SJSA1 (cell line): ENCODE measurements around the gene INF2. TPM values are rescaled to one million over a fixed set of nuclear protein-coding genes. Genes with fewer than 3 reads are reported as not detected.

Experiments
- DNase-seq, 2 experiments: peaks; one replicate each; pipeline ENCODE4 v3.0.0-alpha.2; 2015 to 2020; ENCODE audit warnings: low spot score in 2 of 2, low read depth in 1 of 2
- H3K27ac ChIP-seq: fragments of 250-450 bp; sonication (Bioruptor Pico); 2 replicates; pipeline ENCODE4 v1.5.1; 2020; ENCODE audit warnings: mild to moderate bottlenecking, moderate library complexity
- H3K27me3 ChIP-seq: fragments of 250-450 bp; sonication (Bioruptor Pico); replicated peaks from 2 replicates; pipeline ENCODE4 v1.5.1; 2020; ENCODE audit warnings: mild to moderate bottlenecking, moderate library complexity
- H3K36me3 ChIP-seq: fragments of 250-450 bp; sonication (Bioruptor Pico); 2 replicates; pipeline ENCODE4 v1.5.1; 2020; ENCODE audit warnings: mild to moderate bottlenecking
- H3K4me1 ChIP-seq: fragments of 250-450 bp; sonication (Bioruptor Pico); replicated peaks from 2 replicates; pipeline ENCODE4 v1.6.1; 2021; ENCODE audit warnings: mild to moderate bottlenecking
- H3K4me3 ChIP-seq: fragments of 250-450 bp; sonication (Bioruptor Pico); 2 replicates; pipeline ENCODE4 v1.5.1; 2020; ENCODE audit warnings: mild to moderate bottlenecking
- H3K9me3 ChIP-seq: fragments of 250-450 bp; sonication (Bioruptor Pico); replicated peaks from 2 replicates; pipeline ENCODE4 v1.5.1; 2020; ENCODE audit warnings: mild to moderate bottlenecking
- total RNA-seq: library from RNA; depleted of rRNA; stranded (reverse); fragments of >200 nt; shearing (Covaris generic); gene quantifications from 2 replicates; pipeline ENCODE4 v1.2.3, GENCODE V29; 2014

The INF2 gene
- total RNA-seq, 1 experiment from 2014 or later: 37.3 TPM

- Histone ChIP-seq H3K4me1 (peaks cover 58% of the 10 kb centered on the region), H3K9me3 (no peaks in the 10 kb centered on the region), H3K4me3 (no peak overlapping the region), H3K27ac (no peak overlapping the region), H3K27me3 (no peaks in the 10 kb centered on the region), H3K36me3 (peaks cover 9% of the 10 kb centered on the region)
- DNase-seq: no peak
Observed at GRCh38 chr14:104685216-104685997, 4.0 kb upstream of the INF2 start.

- no peak for DNase-seq
- Histone ChIP-seq H3K4me3 (no peak overlapping the region), H3K36me3 (peaks cover 16% of the 10 kb centered on the region), H3K4me1 (peaks cover 58% of the 10 kb centered on the region), H3K27me3 (no peaks in the 10 kb centered on the region), H3K27ac (no peak overlapping the region), H3K9me3 (no peaks in the 10 kb centered on the region)
Observed at GRCh38 chr14:104685998-104686610, 3.3 kb upstream of the INF2 start.

GRCh38 chr14:104686624-104687517 lies 2.5 kb upstream of the INF2 start:
- Histone ChIP-seq H3K27ac (no peak overlapping the region), H3K4me3 (no peak overlapping the region), H3K9me3 (no peaks in the 10 kb centered on the region), H3K27me3 (no peaks in the 10 kb centered on the region), H3K36me3 (peaks cover 24% of the 10 kb centered on the region), H3K4me1 (peaks cover 57% of the 10 kb centered on the region)
- DNase-seq: no peak

- H3K27me3 ChIP-seq: no peaks in the 10 kb centered on the region
- peaks cover 34% of the 10 kb centered on the region for H3K36me3 ChIP-seq
- no peak overlapping the region for H3K4me3 ChIP-seq
- H3K27ac ChIP-seq: no peak overlapping the region
- peaks cover 47% of the 10 kb centered on the region for H3K4me1 ChIP-seq
- DNase-seq: peak; percentile 40 to 65
- H3K9me3 ChIP-seq: no peaks in the 10 kb centered on the region
Observed at GRCh38 chr14:104687601-104688504, 1.6 kb upstream of the INF2 start.

- H3K27ac ChIP-seq: peak overlapping the region; percentile 40; the same call in 1 of the 2 replicates
- peaks cover 41% of the 10 kb centered on the region for H3K4me1 ChIP-seq
- H3K36me3 ChIP-seq: peaks cover 39% of the 10 kb centered on the region
- peak overlapping the region; percentile 99 for H3K4me3 ChIP-seq
- no peaks in the 10 kb centered on the region for H3K9me3 ChIP-seq
- no peak for DNase-seq
- no peaks in the 10 kb centered on the region for H3K27me3 ChIP-seq
Observed at GRCh38 chr14:104688505-104689108, 811 bp upstream of the INF2 start.

- H3K9me3 ChIP-seq: no peaks in the 10 kb centered on the region
- peak overlapping the region; percentile 99 for H3K4me3 ChIP-seq
- H3K27ac ChIP-seq: peak overlapping the region; percentile 42
- H3K27me3 ChIP-seq: no peaks in the 10 kb centered on the region
- H3K36me3 ChIP-seq: peaks cover 51% of the 10 kb centered on the region
- no peak for DNase-seq
- peaks cover 41% of the 10 kb centered on the region for H3K4me1 ChIP-seq
Observed at GRCh38 chr14:104689881-104690711, 678 bp downstream of the INF2 start.

GRCh38 chr14:104690861-104691455 lies 1.5 kb downstream of the INF2 start:
- Histone ChIP-seq H3K27ac (no peak overlapping the region), H3K4me1 (peaks cover 41% of the 10 kb centered on the region), H3K9me3 (no peaks in the 10 kb centered on the region), H3K27me3 (no peaks in the 10 kb centered on the region), H3K36me3 (peaks cover 56% of the 10 kb centered on the region), H3K4me3 (peak overlapping the region; percentile 99)
- DNase-seq: no peak

- H3K27me3 ChIP-seq: no peaks in the 10 kb centered on the region
- peaks cover 63% of the 10 kb centered on the region for H3K36me3 ChIP-seq
- no peaks in the 10 kb centered on the region for H3K9me3 ChIP-seq
- DNase-seq: no peak
- H3K4me1 ChIP-seq: peaks cover 41% of the 10 kb centered on the region
- H3K4me3 ChIP-seq: no peak overlapping the region
- no peak overlapping the region for H3K27ac ChIP-seq
Observed at GRCh38 chr14:104691546-104692260, 2.3 kb downstream of the INF2 start.

- no peak overlapping the region for H3K27ac ChIP-seq
Observed at GRCh38 chr14:104692261-104692938, 3.0 kb downstream of the INF2 start.

GRCh38 chr14:104692939-104693315 lies 3.5 kb downstream of the INF2 start:
- no peak overlapping the region for H3K27ac ChIP-seq
- H3K4me1 ChIP-seq: peaks cover 39% of the 10 kb centered on the region
- no peaks in the 10 kb centered on the region for H3K9me3 ChIP-seq
- no peaks in the 10 kb centered on the region for H3K27me3 ChIP-seq
- no peak for DNase-seq
- H3K36me3 ChIP-seq: peaks cover 75% of the 10 kb centered on the region
- no peak overlapping the region for H3K4me3 ChIP-seq

More at GRCh38 chr14:104692261-104692938, 3.0 kb downstream of the INF2 start:
- no peak for DNase-seq
- H3K27me3 ChIP-seq: no peaks in the 10 kb centered on the region
- H3K36me3 ChIP-seq: peaks cover 70% of the 10 kb centered on the region
- no peaks in the 10 kb centered on the region for H3K9me3 ChIP-seq
- no peak overlapping the region for H3K4me3 ChIP-seq
- H3K4me1 ChIP-seq: peaks cover 41% of the 10 kb centered on the region
